Endodermal cell (in vitro differentiated cells): ENCODE results near the gene GTPBP10. TPM values are rescaled to one million over a fixed set of nuclear protein-coding genes. Genes with fewer than 3 reads are reported as not detected.

Experiments used
- DNase-seq: peaks from one replicate; pipeline ENCODE4 v3.0.0-alpha.2; 2017
- H3K27ac ChIP-seq: 2 replicates; pipeline ENCODE4 v1.5.1; 2013; ENCODE audit warnings: mild to moderate bottlenecking, low read depth, low read length, moderate library complexity
- H3K27me3 ChIP-seq: 2 replicates; pipeline ENCODE4 v1.6.1; 2013; ENCODE audit warnings: mild to moderate bottlenecking, low read length, moderate library complexity; ENCODE audit not compliant: insufficient read depth, control insufficient read depth, poor library complexity, severe bottlenecking
- H3K36me3 ChIP-seq: 2 replicates; pipeline ENCODE4 v1.7.0; 2013; ENCODE audit warnings: mild to moderate bottlenecking, low read length, moderate library complexity; ENCODE audit not compliant: control insufficient read depth, insufficient read depth
- H3K4me1 ChIP-seq: one replicate; pipeline ENCODE4 v1.7.0; 2013; ENCODE audit warnings: low read length; ENCODE audit not compliant: control insufficient read depth, insufficient read depth
- H3K4me3 ChIP-seq: 2 replicates; pipeline ENCODE4 v1.5.1; 2013; ENCODE audit warnings: mild to moderate bottlenecking, low read length, moderate library complexity
- H3K9ac ChIP-seq: 2 replicates; pipeline ENCODE4 v1.6.1; 2013; ENCODE audit warnings: mild to moderate bottlenecking, low read length, moderate library complexity; ENCODE audit not compliant: poor library complexity, severe bottlenecking; ENCODE audit errors: extremely low read depth
- H3K9me3 ChIP-seq: 2 replicates; pipeline ENCODE4 v1.6.1; 2013; ENCODE audit warnings: mild to moderate bottlenecking, low read length, moderate library complexity; ENCODE audit not compliant: control insufficient read depth
- H3K27ac Mint-ChIP-seq: 2 replicates; pipeline ENCODE4 v1.8.0; 2020; ENCODE audit warnings: mixed read lengths
- H3K27me3 Mint-ChIP-seq: 2 replicates; pipeline ENCODE4 v1.8.0; 2021; ENCODE audit warnings: mild to moderate bottlenecking, mixed read lengths; ENCODE audit not compliant: insufficient read depth
- H3K36me3 Mint-ChIP-seq: 2 replicates; pipeline ENCODE4 v1.8.0; 2020; ENCODE audit warnings: low read depth, mixed read lengths
- H3K4me1 Mint-ChIP-seq: 2 replicates; pipeline ENCODE4 v1.8.0; 2020; ENCODE audit warnings: mixed read lengths
- H3K4me3 Mint-ChIP-seq: 2 replicates; pipeline ENCODE4 v1.8.0; 2020; ENCODE audit warnings: mild to moderate bottlenecking, moderate library complexity, mixed read lengths
- H3K9me3 Mint-ChIP-seq: 2 replicates; pipeline ENCODE4 v1.8.0; 2020; ENCODE audit warnings: mild to moderate bottlenecking, mixed read lengths
- CTCF ChIP-seq: fragments of 200-600 bp; sonication (generic); conservative IDR thresholded peaks from 2 replicates; pipeline ENCODE4 v1.5.0; 2021; ENCODE audit warnings: antibody characterized with exemption, mild to moderate bottlenecking
- WGBS, 2 experiments: methylation state at CpG; one replicate each; pipeline versions ENCODE4 v1.1.5 to v1.1.7; 2013; ENCODE audit warnings: missing lambda C conversion rate in 2 of 2, mixed read lengths in 1 of 2; ENCODE audit not compliant: insufficient coverage in 1 of 2, insufficient read length in 1 of 2; 5-methylcytosine and 5-hydroxymethylcytosine counted together
- total RNA-seq, 2 donors: library from RNA; stranded (reverse); fragmentation: NEBNext Ultra II Directional in 1 of 2; extraction: Animal tissue kit (Norgen Biotek cat#: 25700) in 1 of 2; gene quantifications; 2 replicates in 1 of 2; 3 replicates in 1 of 2; pipeline ENCODE4 v1.2.1, GENCODE V29; 2021

Gene GTPBP10
- total RNA-seq, 2 donors from 2014 or later: 24.5 to 26.3 TPM

GRCh38 chr7:90303241-90303640 is 43.3 kb upstream of the GTPBP10 start:
- Histone ChIP-seq H3K9me3 (no peaks in the 10 kb centered on the region), H3K4me1 (no peaks in the 10 kb centered on the region), H3K4me3 (no peak overlapping the region), H3K9ac (no peak overlapping the region), H3K27me3 (no peaks in the 10 kb centered on the region), H3K36me3 (no peaks in the 10 kb centered on the region), H3K27ac (no peak overlapping the region)
- no peaks in the 10 kb centered on the region for H3K36me3 Mint-ChIP-seq
- H3K4me1 Mint-ChIP-seq: no peaks in the 10 kb centered on the region
- no peaks in the 10 kb centered on the region for H3K27me3 Mint-ChIP-seq
- no peak overlapping the region for H3K27ac Mint-ChIP-seq
- H3K9me3 Mint-ChIP-seq: no peaks in the 10 kb centered on the region
- no peak overlapping the region for H3K4me3 Mint-ChIP-seq
- no peak for DNase-seq
- WGBS, 2 experiments: 100% methylated on average over 1 of the region's 1 CpG; no CpG with 5 or more reads in 1 of the 2 experiments
- TF ChIP-seq CTCF: no peak

- Mint-ChIP-seq H3K4me3 (no peak overlapping the region), H3K4me1 (peaks cover 13% of the 10 kb centered on the region), H3K9me3 (no peaks in the 10 kb centered on the region), H3K27ac (no peak overlapping the region), H3K36me3 (no peaks in the 10 kb centered on the region), H3K27me3 (no peaks in the 10 kb centered on the region)
- 86 to 90% methylated on average over 1 to 4 of the region's 5 CpGs for WGBS, 2 experiments
- TF ChIP-seq CTCF: peak; percentile 63
- Histone ChIP-seq H3K4me3 (no peak overlapping the region), H3K27ac (no peak overlapping the region), H3K9ac (no peak overlapping the region), H3K4me1 (peaks cover 14% of the 10 kb centered on the region), H3K9me3 (no peaks in the 10 kb centered on the region), H3K36me3 (no peaks in the 10 kb centered on the region), H3K27me3 (no peaks in the 10 kb centered on the region)
- no peak for DNase-seq
Measured at GRCh38 chr7:90309872-90310271, 36.6 kb upstream of the GTPBP10 start.

GRCh38 chr7:90311175-90311574 is 35.3 kb upstream of the GTPBP10 start:
- H3K9ac ChIP-seq: no peak overlapping the region
- no peak for DNase-seq
- peaks cover 13% of the 10 kb centered on the region for H3K4me1 Mint-ChIP-seq
- no peaks in the 10 kb centered on the region for H3K9me3 ChIP-seq
- H3K36me3 ChIP-seq: no peaks in the 10 kb centered on the region
- no peak overlapping the region for H3K4me3 Mint-ChIP-seq
- H3K27me3 Mint-ChIP-seq: peaks cover 3% of the 10 kb centered on the region
- TF ChIP-seq CTCF: no peak
- no peak overlapping the region for H3K27ac Mint-ChIP-seq
- no peaks in the 10 kb centered on the region for H3K9me3 Mint-ChIP-seq
- peaks cover 14% of the 10 kb centered on the region for H3K4me1 ChIP-seq
- H3K36me3 Mint-ChIP-seq: no peaks in the 10 kb centered on the region
- H3K27ac ChIP-seq: no peak overlapping the region
- no peaks in the 10 kb centered on the region for H3K27me3 ChIP-seq
- H3K4me3 ChIP-seq: peak overlapping the region; percentile 1
